Hepatocyte (in vitro differentiated cells): ENCODE results near the gene SLX4IP.

Source experiments
- EZH2phosphoT487 ChIP-seq: fragments of 200-600 bp; sonication (generic); IDR thresholded peaks from one replicate; pipeline ENCODE4 v1.6.1; 2018; ENCODE audit warnings: antibody characterized with exemption, mild to moderate bottlenecking, low read depth, moderate library complexity; ENCODE audit not compliant: unreplicated experiment, severe bottlenecking
- TF ChIP-seq, protein P1 (sequence below): fragments of 200-600 bp; sonication (generic); IDR thresholded peaks from 2 replicates; pipeline ENCODE4 v1.5.1; 2016; ENCODE audit warnings: antibody characterized with exemption, mild to moderate bottlenecking; ENCODE audit not compliant: poor library complexity

DNA sequence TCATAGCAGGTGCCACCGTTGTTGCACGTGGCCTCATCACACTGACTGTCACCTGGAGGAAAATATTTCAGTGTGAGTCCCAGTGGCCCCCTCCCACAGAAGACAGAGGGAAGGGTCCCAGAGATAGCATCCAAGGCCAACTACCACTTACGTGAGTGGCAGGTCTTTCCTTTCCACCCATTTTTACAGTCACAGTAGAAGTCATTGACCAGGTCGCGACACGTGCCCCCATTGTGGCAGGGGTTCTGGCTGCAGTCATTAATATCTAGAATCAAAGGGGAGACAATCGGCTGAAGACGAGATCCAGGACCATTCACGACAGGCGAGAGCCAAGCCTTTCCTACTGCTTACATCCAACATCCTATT lies 210.1 kb downstream of the SLX4IP start:
- TF ChIP-seq, protein P1, sequence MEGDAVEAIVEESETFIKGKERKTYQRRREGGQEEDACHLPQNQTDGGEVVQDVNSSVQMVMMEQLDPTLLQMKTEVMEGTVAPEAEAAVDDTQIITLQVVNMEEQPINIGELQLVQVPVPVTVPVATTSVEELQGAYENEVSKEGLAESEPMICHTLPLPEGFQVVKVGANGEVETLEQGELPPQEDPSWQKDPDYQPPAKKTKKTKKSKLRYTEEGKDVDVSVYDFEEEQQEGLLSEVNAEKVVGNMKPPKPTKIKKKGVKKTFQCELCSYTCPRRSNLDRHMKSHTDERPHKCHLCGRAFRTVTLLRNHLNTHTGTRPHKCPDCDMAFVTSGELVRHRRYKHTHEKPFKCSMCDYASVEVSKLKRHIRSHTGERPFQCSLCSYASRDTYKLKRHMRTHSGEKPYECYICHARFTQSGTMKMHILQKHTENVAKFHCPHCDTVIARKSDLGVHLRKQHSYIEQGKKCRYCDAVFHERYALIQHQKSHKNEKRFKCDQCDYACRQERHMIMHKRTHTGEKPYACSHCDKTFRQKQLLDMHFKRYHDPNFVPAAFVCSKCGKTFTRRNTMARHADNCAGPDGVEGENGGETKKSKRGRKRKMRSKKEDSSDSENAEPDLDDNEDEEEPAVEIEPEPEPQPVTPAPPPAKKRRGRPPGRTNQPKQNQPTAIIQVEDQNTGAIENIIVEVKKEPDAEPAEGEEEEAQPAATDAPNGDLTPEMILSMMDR: no peak
- TF ChIP-seq EZH2phosphoT487: no peak
